HG03139 (cell line): ENCODE results near the gene FLYWCH1.
"Not testable (repeated sequence)": the region's sequence is repeated elsewhere in the genome, so short reads cannot be mapped to it uniquely, and the experiment has no call there.

Experiments
- ATAC-seq: cut with Tn5 transposase; IDR thresholded peaks from one replicate; pipeline ENCODE4 v1.9.1; 2021; ENCODE audit not compliant: unreplicated experiment

Gene FLYWCH1

GRCh38 chr16:2925951-2926649, 14.4 kb downstream of the FLYWCH1 start:
- ATAC-seq = no peak

- ATAC-seq = no peak
Measured at GRCh38 chr16:2926650-2926999, 14.9 kb downstream of the FLYWCH1 start.

- no peak for ATAC-seq
Measured at GRCh38 chr16:2927010-2927646, 15.4 kb downstream of the FLYWCH1 start.

- not testable (repeated sequence) for ATAC-seq
Measured at GRCh38 chr16:2928151-2928550, 16.4 kb downstream of the FLYWCH1 start.

GRCh38 chr16:2928796-2929195, 17.1 kb downstream of the FLYWCH1 start:
- no peak for ATAC-seq

GRCh38 chr16:2929693-2930092, 18.0 kb downstream of the FLYWCH1 start:
- ATAC-seq = no peak

- ATAC-seq = no peak
Measured at GRCh38 chr16:2930236-2930635, 18.5 kb downstream of the FLYWCH1 start.

- not testable (repeated sequence) for ATAC-seq
Measured at GRCh38 chr16:2931231-2931914, 19.6 kb downstream of the FLYWCH1 start.

GRCh38 chr16:2933136-2933535, 21.4 kb downstream of the FLYWCH1 start:
- no peak for ATAC-seq

- no peak for ATAC-seq
Measured at GRCh38 chr16:2933701-2934100, 22.0 kb downstream of the FLYWCH1 start.

- ATAC-seq = no peak
Measured at GRCh38 chr16:2934450-2934849, 22.7 kb downstream of the FLYWCH1 start.

- ATAC-seq = no peak
Measured at GRCh38 chr16:2936436-2937011, 24.8 kb downstream of the FLYWCH1 start.

- no peak for ATAC-seq
Measured at GRCh38 chr16:2937170-2937569, 25.4 kb downstream of the FLYWCH1 start.

- ATAC-seq = no peak
Measured at GRCh38 chr16:2938206-2938605, 26.5 kb downstream of the FLYWCH1 start.

GRCh38 chr16:2939968-2940367, 28.2 kb downstream of the FLYWCH1 start:
- no peak for ATAC-seq

GRCh38 chr16:2942045-2942444, 30.3 kb downstream of the FLYWCH1 start:
- no peak for ATAC-seq

GRCh38 chr16:2943716-2944115, 32.0 kb downstream of the FLYWCH1 start:
- ATAC-seq = not testable (repeated sequence)

GRCh38 chr16:2946649-2947048, 34.9 kb downstream of the FLYWCH1 start:
- ATAC-seq = no peak

GRCh38 chr16:2948807-2949704, 37.3 kb downstream of the FLYWCH1 start:
- no peak for ATAC-seq

GRCh38 chr16:2949705-2950352, 38.1 kb downstream of the FLYWCH1 start:
- no peak for ATAC-seq
